ENCODE results near the gene MUC3A.
"Not testable (repeated sequence)": the region's sequence is repeated elsewhere in the genome, so short reads cannot be mapped to it uniquely, and the experiment has no call there.

The MUC3A gene

DNA sequence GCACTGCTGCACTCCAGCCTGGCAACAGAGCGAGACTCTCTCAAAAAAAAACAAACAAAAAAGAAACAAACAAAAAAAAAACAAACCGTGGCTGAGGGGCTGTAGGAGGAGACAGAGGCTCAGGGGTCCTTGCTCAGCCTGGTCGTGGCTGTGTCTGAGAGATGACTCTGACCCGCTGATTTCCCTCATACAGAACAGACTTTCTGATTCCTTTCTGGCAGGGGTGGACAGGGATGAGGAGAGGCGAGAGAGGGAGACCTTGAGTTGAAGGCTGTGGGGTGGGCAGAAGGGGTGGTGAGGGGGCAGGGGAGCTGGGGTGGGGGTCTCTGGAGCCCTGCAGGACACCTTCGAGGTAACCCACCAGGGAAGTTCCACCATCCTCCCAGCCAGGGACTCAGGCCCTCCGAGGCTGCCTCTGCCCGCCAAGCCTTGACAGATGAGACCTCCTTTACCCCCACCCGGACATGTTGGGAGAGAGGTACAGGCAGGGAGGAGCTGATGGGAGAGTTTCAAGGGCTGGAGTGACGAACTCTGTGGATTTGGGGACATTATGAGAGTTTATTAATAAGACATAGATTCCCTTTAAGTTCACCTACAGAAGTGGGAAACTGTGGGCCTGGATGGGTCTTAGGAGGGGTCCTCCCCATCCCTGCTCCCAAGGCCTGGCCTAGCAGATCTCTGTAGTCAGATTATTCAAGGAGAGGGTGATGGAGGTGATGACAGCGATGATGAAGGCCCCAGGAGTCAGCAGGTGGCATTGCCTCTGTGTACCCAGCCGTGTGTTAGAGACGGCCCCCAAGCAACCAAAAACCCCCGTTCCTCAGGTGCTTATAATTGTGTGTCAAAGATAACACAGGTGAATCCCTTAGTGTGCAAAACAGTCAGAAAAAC lies 22.0 kb downstream of the MUC3A start:
- DNase-seq, result no peak

DNA sequence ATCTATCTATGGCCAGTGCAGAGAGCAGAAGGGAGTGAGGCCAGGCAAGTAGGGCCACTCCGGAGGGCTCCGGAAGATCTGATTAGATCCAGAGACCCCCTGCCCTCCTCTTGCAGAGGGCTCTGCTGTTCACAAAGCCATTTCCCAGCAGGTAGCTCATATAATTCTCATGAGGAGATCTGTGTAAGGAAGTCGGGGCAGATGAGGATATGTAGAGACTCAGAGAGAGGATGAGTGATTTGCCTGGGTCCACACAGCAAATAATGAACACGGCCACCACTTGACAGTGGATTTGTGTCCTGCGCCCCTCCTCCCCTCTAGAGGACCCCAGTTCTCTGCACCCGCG lies 22.6 kb downstream of the MUC3A start:
- DNase-seq, result no peak

DNA sequence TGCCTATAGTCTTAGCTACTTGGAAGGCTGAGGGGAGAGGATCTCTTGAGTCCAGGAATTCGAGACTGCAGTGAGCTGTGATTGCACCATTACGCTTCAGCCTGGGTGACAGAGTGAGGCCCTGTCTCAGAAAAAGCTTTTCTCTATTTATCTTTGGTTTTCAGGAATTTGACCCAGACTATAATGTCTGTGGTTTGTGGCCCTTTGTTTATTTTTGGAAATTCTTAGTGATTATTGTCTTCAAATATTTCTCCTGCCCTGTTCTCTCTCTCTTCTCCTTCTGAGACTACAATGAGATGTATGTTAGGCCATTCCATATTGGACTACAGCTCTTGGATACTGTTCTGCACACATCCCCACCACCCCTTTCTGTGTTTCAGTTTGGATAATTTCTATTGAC lies 24.7 kb downstream of the MUC3A start:
- no peak for DNase-seq

DNA sequence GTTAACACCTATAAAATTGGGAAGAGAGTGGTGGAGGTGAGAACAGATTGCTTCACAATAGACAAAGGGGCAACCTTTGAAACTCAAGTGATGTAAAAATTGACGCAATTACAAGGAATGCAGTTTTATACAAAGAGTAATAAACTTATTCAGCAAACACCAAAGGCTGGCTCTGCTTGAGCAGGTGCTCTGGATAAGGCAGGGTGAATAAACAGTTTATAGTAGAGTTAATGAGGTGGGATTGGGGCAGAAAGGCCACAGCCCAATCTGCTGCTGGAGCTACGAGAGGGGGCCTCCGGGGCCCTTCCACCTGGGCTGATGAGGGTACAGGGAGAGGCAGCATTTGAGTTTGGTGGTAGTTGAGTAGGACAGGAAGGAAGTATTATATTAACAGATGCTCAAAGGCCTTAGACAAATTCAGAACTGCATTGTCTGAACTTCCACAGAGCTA lies 26.1 kb downstream of the MUC3A start:
- peak; percentile 18 for DNase-seq

DNA sequence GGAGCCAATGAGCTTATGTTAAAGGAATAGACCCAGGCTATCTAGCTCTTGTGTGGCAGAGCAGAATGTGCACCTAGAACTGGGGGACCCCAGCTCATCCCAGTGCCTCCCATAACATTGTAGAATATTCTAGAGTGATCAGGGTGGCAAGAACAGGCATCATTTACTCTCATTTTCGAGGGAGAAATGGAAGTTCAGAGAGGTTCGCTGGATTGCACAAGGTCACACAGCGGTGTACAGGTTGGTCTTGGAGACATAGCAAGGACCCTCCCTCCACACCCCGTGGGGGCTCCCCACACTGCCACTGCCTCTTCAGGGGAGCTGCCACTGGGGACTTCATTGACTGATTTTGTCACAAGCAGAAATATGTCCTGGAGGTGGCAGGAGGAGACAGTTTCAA lies 29.0 kb downstream of the MUC3A start:
- DNase-seq, result no peak

DNA sequence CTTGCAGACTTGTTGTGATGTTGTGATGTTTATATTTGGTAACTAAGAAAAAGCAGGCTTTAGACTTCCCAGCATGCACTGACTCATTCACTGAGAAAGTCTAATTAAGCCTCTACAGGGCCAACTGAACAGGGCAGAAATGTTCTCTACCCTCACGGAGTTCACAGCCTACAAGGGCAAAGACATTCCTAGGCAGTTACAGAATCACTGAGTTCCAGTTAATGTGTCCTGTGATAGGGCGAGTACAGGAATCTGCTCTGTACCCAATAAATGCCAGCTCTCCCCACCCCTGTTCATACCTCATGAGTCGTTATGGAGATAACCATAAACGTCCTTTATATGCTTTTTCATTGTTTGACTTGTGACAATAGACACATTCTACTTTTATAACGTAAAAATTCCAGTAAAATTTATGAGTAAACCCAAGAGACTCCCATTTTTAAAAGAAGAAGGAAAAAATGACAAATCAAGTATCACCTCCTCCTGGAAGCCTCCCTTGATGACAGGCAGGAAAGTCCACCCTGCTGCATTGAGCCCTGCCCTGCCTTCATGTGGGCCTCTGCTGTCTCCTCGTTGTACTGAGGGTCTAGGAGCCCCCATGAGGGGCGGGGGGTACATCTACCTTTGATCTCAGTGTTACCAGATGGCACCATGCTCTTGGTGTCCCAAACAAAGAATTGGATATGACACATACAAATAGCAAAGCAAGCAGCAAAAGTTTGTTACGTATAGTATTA lies 34.3 kb downstream of the MUC3A start:
- DNase-seq, result no peak

DNA sequence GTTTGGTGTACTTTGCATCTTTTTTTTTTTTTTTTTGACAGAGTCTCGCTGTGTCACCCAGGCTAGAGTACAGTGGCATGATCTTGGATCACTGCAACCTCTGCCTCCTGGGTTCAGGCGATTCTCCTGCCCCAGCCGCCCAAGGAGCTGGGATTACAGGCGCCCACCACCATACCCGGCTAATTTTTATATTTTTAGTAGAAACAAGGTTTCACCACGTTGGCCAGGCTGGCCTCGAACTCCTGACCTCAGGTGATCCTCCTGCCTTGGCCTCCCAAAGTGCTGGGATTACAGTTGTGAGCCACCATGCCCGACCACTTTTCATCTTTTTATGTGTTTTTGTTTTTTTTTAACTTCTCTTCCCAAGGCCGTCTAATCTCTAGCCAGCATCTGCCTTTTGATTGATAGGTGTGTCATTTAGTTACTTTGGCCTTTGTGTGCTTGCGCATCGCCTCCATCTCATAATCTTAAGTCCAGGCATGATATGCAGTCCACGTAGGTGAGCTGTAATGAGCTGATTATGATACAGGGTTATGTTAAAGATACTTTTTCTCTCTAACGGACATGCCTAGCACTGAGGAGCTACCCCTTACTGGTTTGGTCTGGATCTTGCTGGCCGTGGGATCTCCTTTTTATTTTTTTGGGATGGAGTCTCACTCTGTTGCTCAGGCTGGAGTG lies 35.0 kb downstream of the MUC3A start:
- DNase-seq, result not testable (repeated sequence)

DNA sequence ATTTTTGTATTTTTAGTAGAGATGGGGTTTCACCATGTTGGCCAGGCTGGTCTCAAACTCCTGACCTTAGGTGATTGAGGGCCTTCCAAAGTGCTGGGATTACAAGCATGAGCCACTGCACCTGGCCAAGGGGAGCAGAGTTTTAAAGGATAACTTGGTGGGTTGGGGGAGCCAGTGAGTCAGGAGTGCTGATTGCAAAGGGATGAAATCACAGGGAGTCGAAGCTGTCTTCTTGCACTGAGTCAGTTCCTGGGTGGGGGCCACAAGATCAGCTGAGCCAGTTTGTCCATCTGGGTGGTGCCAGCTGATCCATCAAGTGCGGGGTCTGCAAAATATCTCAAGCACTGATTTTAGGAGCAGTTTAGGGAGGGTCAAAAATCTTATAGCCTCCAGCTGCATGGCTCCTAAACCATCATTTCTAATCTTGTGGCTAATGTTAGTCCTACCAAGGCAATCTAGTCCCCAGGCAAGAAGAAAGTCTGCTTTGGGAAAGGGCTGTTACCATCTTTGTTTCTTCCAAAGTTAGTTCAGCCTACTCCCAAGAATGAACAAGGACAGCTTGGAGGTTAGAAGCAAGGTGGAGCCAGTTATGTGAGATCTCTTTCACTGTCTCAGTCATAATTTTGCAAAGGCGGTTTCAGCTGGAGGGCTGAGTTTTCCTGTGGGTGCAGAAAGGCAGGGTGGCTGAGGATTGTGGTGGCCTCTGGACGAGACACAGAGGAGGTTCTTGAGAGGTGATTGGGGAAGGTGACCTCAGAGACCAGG lies 35.9 kb downstream of the MUC3A start:
- not testable (repeated sequence) for DNase-seq

DNA sequence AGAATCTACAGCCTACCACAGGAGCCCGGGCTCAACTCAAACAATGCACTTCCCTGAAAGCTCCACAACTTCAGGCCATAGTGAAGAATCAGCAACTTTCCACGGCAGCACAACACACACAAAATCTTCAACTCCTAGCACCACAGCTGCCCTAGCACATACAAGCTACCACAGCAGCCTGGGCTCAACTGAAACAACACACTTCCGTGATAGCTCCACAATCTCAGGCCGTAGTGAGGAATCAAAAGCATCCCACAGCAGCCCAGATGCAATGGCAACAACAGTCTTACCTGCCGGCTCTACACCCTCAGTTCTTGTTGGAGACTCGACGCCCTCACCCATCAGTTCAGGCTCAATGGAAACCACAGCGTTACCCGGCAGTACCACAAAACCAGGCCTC lies 42.3 kb downstream of the MUC3A start:
- DNase-seq, result no peak

DNA sequence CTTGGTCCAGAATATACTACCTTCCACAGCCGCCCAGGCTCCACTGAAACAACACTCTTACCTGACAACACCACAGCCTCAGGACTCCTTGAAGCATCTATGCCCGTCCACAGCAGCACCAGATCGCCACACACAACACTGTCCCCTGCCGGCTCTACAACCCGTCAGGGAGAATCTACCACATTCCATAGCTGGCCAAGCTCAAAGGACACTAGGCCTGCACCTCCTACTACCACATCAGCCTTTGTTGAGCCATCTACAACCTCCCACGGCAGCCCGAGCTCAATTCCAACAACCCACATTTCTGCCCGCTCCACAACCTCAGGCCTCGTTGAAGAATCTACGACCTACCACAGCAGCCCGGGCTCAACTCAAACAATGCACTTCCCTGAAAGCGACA lies 42.9 kb downstream of the MUC3A start:
- DNase-seq, result not testable (repeated sequence)

DNA sequence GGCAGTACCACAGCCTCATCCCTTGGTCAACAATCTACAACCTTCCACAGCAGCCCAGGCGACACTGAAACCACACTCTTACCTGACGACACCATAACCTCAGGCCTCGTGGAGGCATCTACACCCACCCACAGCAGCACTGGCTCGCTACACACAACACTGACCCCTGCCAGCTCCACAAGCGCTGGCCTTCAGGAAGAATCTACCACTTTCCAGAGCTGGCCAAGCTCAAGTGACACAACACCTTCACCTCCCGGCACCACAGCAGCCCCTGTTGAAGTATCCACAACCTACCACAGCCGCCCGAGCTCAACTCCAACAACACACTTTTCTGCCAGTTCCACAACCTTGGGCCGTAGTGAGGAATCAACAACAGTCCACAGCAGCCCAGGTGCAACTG lies 45.3 kb downstream of the MUC3A start:
- DNase-seq, result not testable (repeated sequence)

DNA sequence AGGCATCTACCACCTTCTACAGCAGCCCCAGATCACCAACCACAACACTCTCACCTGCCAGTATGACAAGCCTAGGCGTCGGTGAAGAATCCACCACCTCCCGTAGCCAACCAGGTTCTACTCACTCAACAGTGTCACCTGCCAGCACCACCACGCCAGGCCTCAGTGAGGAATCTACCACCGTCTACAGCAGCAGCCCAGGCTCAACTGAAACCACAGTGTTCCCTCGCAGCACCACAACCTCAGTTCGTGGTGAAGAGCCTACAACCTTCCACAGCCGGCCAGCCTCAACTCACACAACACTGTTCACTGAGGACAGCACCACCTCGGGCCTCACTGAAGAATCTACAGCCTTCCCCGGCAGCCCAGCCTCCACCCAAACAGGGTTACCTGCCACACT lies 49.2 kb downstream of the MUC3A start:
- not testable (repeated sequence) for DNase-seq

DNA sequence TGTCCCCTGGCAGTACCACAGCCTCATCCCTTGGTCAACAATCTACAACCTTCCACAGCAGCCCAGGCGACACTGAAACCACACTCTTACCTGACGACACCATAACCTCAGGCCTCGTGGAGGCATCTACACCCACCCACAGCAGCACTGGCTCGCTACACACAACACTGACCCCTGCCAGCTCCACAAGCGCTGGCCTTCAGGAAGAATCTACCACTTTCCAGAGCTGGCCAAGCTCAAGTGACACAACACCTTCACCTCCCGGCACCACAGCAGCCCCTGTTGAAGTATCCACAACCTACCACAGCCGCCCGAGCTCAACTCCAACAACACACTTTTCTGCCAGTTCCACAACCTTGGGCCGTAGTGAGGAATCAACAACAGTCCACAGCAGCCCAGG lies 50.0 kb downstream of the MUC3A start:
- not testable (repeated sequence) for DNase-seq

DNA sequence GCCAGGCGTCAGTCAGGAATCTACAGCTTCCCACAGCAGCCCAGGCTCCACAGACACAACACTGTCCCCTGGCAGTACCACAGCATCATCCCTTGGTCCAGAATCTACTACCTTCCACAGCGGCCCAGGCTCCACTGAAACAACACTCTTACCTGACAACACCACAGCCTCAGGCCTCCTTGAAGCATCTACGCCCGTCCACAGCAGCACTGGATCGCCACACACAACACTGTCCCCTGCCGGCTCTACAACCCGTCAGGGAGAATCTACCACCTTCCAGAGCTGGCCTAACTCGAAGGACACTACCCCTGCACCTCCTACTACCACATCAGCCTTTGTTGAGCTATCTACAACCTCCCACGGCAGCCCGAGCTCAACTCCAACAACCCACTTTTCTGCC lies 50.7 kb downstream of the MUC3A start:
- not testable (repeated sequence) for DNase-seq

DNA sequence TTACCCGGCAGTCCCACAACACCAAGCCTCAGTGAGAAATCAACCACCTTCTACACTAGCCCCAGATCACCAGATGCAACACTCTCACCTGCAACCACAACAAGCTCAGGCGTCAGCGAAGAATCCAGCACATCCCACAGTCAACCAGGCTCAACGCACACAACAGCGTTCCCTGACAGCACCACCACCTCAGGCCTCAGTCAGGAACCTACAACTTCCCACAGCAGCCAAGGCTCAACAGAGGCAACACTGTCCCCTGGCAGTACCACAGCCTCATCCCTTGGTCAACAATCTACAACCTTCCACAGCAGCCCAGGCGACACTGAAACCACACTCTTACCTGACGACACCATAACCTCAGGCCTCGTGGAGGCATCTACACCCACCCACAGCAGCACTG lies 53.0 kb downstream of the MUC3A start:
- not testable (repeated sequence) for DNase-seq

DNA sequence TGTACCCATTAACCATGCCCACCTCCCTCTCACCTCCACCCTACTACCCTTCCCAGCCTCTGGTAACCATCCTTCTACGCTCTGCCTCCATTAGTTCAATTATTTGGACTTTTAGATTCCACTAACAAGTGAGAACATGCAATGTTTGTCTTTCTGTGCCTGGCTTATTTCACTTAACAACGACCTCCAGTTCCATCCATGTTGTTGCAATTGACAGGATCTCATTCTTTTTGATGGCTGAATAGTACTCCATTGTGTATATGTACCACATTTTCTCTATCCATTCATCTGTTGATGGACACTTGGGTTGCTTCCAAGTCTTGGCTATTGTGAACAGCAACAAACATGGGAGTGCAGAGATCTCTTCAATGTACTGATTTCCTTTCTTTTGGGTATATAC lies 58.0 kb downstream of the MUC3A start:
- DNase-seq, result not testable (repeated sequence)

DNA sequence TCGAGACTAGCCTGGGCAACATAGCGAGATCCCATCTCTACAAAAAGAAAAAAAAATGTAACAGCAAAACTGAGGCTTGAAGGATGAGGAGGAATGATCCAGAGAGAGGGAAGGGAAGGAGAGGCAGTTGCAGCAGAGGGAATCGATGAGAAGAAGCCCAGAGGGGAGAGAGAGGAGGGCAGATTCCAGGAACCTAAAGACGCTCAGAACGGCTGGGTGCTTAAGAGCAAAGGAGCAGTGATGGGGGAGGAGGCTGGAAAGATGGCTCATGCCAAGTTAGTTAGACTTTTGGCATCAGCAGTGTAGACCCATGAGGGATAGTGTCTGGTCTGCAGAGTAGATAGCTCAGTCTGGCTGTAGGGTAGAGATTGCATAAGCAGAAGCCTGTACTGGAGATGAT lies 60.3 kb downstream of the MUC3A start:
- no peak for DNase-seq

DNA sequence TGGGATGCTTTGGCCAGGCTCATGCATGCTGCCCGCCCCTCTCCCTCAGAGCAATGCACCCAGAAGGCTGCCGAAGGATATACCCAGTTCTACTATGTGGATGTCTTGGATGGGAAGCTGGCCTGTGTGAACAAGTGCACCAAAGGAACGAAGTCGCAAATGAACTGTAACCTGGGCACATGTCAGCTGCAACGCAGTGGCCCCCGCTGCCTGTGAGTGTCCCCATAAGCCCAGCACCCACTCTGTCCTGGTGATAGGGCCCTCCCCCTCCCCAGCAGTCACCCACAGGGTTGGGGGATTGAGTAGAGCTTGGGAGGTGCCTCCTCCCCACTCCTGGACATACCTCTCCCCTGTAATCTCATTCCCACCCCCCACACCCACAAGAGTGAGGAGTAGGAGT lies 63.6 kb downstream of the MUC3A start:
- DNase-seq, result no peak

DNA sequence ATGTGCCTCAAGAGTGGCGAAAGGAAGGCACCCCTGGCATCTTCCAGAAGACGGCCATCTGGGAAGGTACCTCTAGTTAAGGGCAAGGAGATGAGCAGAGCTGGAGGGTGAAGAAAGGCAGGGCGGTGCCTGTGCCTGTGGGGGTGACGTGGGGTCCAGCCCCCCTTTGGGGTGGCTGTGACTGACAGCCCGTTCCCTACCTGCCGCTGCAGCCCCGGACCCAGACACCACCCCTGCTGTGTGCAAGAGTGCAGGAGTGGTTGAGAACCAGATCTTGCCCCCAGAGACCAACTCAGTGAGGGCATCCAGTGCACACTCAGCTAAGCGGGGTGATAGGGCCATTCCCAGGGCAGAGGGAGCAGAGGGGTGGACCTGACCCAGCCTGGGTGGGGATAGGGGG lies 66.3 kb downstream of the MUC3A start:
- DNase-seq, result no peak

DNA sequence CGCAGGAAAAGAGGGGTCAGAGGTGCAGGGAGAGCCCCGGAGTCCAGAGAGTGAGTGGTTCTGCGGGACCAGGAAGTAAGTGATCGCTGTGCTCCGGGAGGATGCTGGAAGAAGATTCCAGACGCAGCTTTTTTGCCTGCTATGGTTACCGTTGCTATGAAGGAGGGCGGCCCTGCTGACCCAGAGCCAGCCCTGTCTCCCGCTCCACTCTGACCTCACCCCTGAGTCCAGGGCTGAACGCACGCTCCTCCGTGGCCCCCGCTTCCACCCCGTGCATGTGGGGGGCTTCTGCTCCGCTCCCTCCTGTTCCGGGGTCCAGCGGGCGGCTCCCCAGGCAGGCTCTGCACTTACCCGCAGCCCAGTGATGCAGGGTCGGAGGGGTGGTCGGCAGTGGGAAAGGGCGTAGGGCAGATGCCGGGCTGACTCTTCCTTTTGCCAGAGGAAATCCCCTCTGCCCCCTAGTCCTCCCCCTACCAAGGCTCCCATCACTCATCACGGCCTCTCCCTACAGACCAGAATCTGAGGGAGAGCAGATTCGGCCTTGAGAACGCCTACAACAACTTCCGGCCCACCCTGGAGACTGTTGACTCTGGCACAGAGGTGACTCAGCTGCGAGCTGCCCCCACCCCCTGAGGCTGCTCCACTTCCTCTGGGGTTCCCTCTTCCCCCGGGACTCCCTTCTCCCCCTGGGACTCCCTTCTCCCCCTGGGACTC lies 67.9 kb downstream of the MUC3A start:
- DNase-seq, result peak; percentile 46

Data from NCI-H1436 treated with DMSO at 0.1 percent for 48 hours (cell line).